OCI-LY3 (cell line): ENCODE measurements around the gene AANAT.

ENCODE experiments used
- EZH2phosphoT487 ChIP-seq: fragments of 200-600 bp; shearing (Covaris generic); IDR thresholded peaks from 2 replicates; pipeline ENCODE4 v1.6.1; 2018; ENCODE audit warnings: antibody characterized with exemption, mixed run types, low read depth
- TF ChIP-seq, protein P1 (sequence below): fragments of 200-600, 300-600 bp; sonication (generic); IDR thresholded peaks from 2 replicates; pipeline ENCODE4 v1.5.1; 2014; ENCODE audit warnings: antibody characterized with exemption, low read length, low read depth

DNA sequence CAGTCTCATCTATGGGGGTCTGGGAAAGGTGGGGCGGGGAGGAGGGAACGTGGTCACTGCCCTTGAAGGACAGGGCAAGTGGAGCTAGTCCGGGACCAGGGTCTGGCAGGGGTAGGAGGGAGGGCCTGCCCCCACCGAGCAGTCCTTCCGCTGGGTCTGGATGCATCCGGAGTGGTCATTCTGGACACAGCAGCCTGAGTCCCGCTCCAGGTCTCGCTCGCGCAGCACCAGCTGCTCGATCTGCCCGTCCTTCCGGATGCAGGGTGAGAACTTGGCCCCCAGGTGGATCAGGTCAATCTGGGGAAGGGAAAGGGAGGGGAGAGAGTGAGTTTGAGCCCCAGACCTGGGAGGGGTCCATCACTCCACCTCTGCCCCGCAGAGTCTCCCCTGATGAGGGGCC lies 6.8 kb downstream of the AANAT start:
- TF ChIP-seq, protein P1, sequence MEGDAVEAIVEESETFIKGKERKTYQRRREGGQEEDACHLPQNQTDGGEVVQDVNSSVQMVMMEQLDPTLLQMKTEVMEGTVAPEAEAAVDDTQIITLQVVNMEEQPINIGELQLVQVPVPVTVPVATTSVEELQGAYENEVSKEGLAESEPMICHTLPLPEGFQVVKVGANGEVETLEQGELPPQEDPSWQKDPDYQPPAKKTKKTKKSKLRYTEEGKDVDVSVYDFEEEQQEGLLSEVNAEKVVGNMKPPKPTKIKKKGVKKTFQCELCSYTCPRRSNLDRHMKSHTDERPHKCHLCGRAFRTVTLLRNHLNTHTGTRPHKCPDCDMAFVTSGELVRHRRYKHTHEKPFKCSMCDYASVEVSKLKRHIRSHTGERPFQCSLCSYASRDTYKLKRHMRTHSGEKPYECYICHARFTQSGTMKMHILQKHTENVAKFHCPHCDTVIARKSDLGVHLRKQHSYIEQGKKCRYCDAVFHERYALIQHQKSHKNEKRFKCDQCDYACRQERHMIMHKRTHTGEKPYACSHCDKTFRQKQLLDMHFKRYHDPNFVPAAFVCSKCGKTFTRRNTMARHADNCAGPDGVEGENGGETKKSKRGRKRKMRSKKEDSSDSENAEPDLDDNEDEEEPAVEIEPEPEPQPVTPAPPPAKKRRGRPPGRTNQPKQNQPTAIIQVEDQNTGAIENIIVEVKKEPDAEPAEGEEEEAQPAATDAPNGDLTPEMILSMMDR: no peak
- no peak for TF ChIP-seq EZH2phosphoT487
